Measurements from ENCODE around the gene SV2C. TPM values are rescaled to one million over a fixed set of nuclear protein-coding genes. Genes with fewer than 3 reads are reported as not detected.

The SV2C gene
- total and polyA plus RNA-seq, 11 donors, result 0.12 to 0.29 (median 0.20) TPM; not detected in 5

DNA sequence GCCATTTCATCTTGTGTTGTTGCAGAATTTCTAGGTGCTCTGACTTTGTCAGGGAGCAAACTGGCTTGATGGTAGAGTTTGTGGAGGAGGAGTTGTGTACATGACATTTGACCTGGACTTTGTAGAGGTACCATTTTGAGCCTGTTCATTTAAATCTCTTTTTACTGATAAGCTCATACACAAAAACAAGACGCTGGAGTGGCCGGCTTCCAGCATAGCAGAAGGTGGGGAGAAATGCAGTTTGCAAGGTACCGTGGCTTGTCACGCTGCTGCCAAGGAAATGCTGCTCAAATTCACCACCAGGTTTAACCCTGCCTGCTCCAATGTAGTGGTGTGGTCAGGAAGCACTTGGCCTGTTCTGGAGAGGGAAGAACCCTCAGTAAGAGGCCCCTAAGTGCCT lies 301.0 kb downstream of the SV2C start:
- DNase-seq (no peak), ATAC-seq (no peak)
- Histone ChIP-seq H3K4me1 (no peaks in the 10 kb centered on the region), H3K4me3 (no peak overlapping the region), H3K36me3 (no peaks in the 10 kb centered on the region), H3K27me3 (no peaks in the 10 kb centered on the region), H3K27ac (no peak overlapping the region), H3K9me3 (no peaks in the 10 kb centered on the region)
- no peak for TF ChIP-seq CTCF (IDR thresholded peaks at IDR 0.05)
- no peak for TF ChIP-seq POLR2A (IDR thresholded peaks at IDR 0.05)
- 26 to 46% (median 31%) methylated on average over 4 of the region's 4 CpGs for WGBS, 4 donors
- intact Hi-C loops (cut with DNase I), result no loop called here

DNA sequence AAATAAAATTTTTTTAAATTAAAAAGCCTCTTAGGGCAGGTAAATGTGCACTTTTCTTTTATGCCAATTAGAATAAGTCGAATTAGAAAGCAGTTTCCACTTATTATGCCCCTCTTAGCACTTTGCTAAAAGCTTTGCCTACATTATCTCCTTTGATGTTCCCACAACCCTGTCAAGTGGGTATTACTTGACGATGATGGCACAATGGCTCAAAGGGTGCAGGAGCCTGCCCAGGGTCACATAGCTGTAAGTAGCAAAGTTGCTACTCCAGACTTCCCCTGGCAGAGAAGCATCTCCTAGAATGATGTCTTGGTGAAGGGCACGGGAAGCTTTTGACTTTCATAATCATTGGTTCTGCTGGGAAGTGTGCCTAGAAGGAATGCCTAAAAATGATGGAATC lies 301.5 kb downstream of the SV2C start:
- no peak overlapping the region for H3K4me3 ChIP-seq
- 84 to 91% (median 89%) methylated on average over 3 of the region's 3 CpGs for WGBS, 4 donors
- H3K27ac ChIP-seq, result no peak overlapping the region
- H3K27me3 ChIP-seq, result no peaks in the 10 kb centered on the region
- no peak for ATAC-seq
- H3K4me1 ChIP-seq, result no peaks in the 10 kb centered on the region
- no peak for TF ChIP-seq CTCF (IDR thresholded peaks at IDR 0.05)
- no peak for TF ChIP-seq POLR2A (IDR thresholded peaks at IDR 0.05)
- intact Hi-C loops (cut with DNase I), result no loop called here
- H3K9me3 ChIP-seq, result no peaks in the 10 kb centered on the region
- DNase-seq, result no peak
- no peaks in the 10 kb centered on the region for H3K36me3 ChIP-seq

GRCh38 chr5:76385540-76385939 lies 302.4 kb downstream of the SV2C start:
- ATAC-seq (no peak), DNase-seq (no peak)
- Histone ChIP-seq H3K36me3 (no peaks in the 10 kb centered on the region), H3K4me3 (no peak overlapping the region), H3K9me3 (no peaks in the 10 kb centered on the region), H3K27me3 (no peaks in the 10 kb centered on the region), H3K4me1 (peaks cover 0 to 3% (median 0%) of the 10 kb centered on the region in 12 donors), H3K27ac (no peak overlapping the region)
- intact Hi-C loops (cut with DNase I), result no loop called here
- TF ChIP-seq POLR2A (IDR thresholded peaks at IDR 0.05) (no peak), CTCF (IDR thresholded peaks at IDR 0.05) (no peak)
- 94 to 99% (median 96%) methylated on average over 5 of the region's 5 CpGs for WGBS, 4 donors

- 63 to 79% (median 72%) methylated on average over 4 to 5 of the region's 5 CpGs for WGBS, 4 donors
- no peak for ATAC-seq
- intact Hi-C loops (cut with DNase I), result no loop called here
- Histone ChIP-seq H3K9me3 (no peaks in the 10 kb centered on the region), H3K4me3 (no peak overlapping the region), H3K4me1 (peaks cover 0 to 6% (median 0%) of the 10 kb centered on the region in 12 donors), H3K27ac (no peak overlapping the region), H3K27me3 (peaks cover 0 to 3% (median 0%) of the 10 kb centered on the region in 9 donors), H3K36me3 (no peaks in the 10 kb centered on the region)
- no peak for TF ChIP-seq POLR2A (IDR thresholded peaks at IDR 0.05)
- no peak for DNase-seq
Observed at GRCh38 chr5:76386360-76386759, 303.2 kb downstream of the SV2C start.

DNA sequence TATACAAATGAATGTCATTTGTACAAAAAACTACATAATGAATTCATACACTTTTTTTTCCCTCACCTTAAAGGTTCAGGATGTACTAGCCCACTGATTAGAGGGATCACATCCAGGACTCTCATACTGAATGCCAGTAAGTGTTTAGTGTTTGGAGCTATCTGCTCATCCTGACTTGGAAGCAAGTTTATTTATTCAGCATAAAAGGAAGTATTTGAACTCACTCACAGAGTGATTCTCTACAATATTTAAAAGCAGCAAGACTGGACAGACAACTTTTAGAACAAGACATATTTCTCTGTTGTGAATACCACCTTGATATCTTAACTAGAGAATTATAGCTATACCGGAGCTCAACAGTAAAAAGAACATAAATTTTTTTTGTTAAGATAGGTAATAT lies 305.1 kb downstream of the SV2C start:
- no peak for DNase-seq
- 92 to 99% (median 95%) methylated on average over 1 of the region's 1 CpG for WGBS, 4 donors

More for the DNA sequence above, 305.1 kb downstream of the SV2C start:
- TF ChIP-seq POLR2A (IDR thresholded peaks at IDR 0.05), result no peak
- TF ChIP-seq CTCF (IDR thresholded peaks at IDR 0.05), result no peak
- H3K27ac ChIP-seq, result no peak overlapping the region
- no peaks in the 10 kb centered on the region for H3K36me3 ChIP-seq
- H3K9me3 ChIP-seq, result no peaks in the 10 kb centered on the region
- ATAC-seq, result no peak
- H3K4me1 ChIP-seq, result peaks cover 0 to 6% (median 0%) of the 10 kb centered on the region in 12 donors
- H3K4me3 ChIP-seq, result no peak overlapping the region
- H3K27me3 ChIP-seq, result peaks cover 0 to 3% (median 0%) of the 10 kb centered on the region in 9 donors
- intact Hi-C loops (cut with DNase I), result no loop called here

Data from heart left ventricle (tissue), 16 donors.